OCI-LY1 (cell line): ENCODE data around the gene ZNF79.

Experiments used
- CTCF ChIP-seq: fragments of 200-600 bp; sonication (generic), shearing (Covaris generic); IDR thresholded peaks from 2 replicates; pipeline ENCODE4 v1.5.1; 2017; ENCODE audit warnings: mild to moderate bottlenecking, antibody characterized with exemption, low read length, moderate library complexity, mixed read lengths
- EZH2 ChIP-seq: fragments of 200-600 bp; sonication (generic), shearing (Covaris generic); IDR thresholded peaks from 2 replicates; pipeline ENCODE4 v1.8.0; 2017; ENCODE audit warnings: borderline replicate concordance, mixed run types, mild to moderate bottlenecking, antibody characterized with exemption, low read length, moderate library complexity, mixed read lengths

- TF ChIP-seq EZH2: no peak
- no peak for TF ChIP-seq CTCF
These were observed 20.5 kb upstream of the ZNF79 start for GRCh38 chr9:127403507-127404192.
